H1 (cell line): ENCODE data around the gene PRKAR2B. TPM values are rescaled to one million over a fixed set of nuclear protein-coding genes. Genes with fewer than 3 reads are reported as not detected.

ENCODE experiments used
- BCL11A ChIP-seq, 2 experiments: IDR thresholded peaks; one replicate each; pipeline ENCODE4 v1.6.1; 2011; ENCODE audit warnings: low read depth in 2 of 2, low read length in 2 of 2, mild to moderate bottlenecking in 2 of 2
- FOSL1 ChIP-seq: IDR thresholded peaks from 2 replicates; pipeline ENCODE4 v1.6.1; 2011; ENCODE audit warnings: mild to moderate bottlenecking, low read depth, low read length, moderate library complexity; ENCODE audit not compliant: insufficient read depth
- NRF1 ChIP-seq: IDR thresholded peaks from 2 replicates; pipeline ENCODE4 v1.6.1; 2011; ENCODE audit warnings: mild to moderate bottlenecking, low read depth, low read length, improper control_type of control experiment
- POU5F1 ChIP-seq: IDR thresholded peaks from 2 replicates; pipeline ENCODE4 v1.6.1; 2011; ENCODE audit warnings: low read depth, mild to moderate bottlenecking, low read length, moderate library complexity
- SRF ChIP-seq: IDR thresholded peaks from 2 replicates; pipeline ENCODE4 v1.6.1; 2011; ENCODE audit warnings: mild to moderate bottlenecking, low read depth, low read length, moderate library complexity
- TCF12 ChIP-seq: IDR thresholded peaks from 2 replicates; pipeline ENCODE4 v1.6.1; 2011; ENCODE audit warnings: low read depth, mild to moderate bottlenecking, low read length
- polyA plus RNA-seq, 7 experiments: library from polyadenylated mRNA; depleted of rRNA in 3 of 7; stranded (reverse) in 5 of 7; unstranded in 2 of 7; fragments of >200 nt in 5 of 7; fragments of 200-250 nt in 2 of 7; gene quantifications; 1 replicate in 5 of 7; 2 replicates in 1 of 7; 4 replicates in 1 of 7; pipeline versions ENCODE4 v1.2.1 to v1.2.3, GENCODE V29; 2011 to 2013; ENCODE audit warnings: missing spikeins in 2 of 7, mixed read lengths in 2 of 7
- total RNA-seq: library from RNA; stranded (reverse); fragmentation: NEBNext Ultra II Directional; extraction: Animal tissue kit (Norgen Biotek cat#: 25700); gene quantifications from 2 replicates; pipeline ENCODE4 v1.2.1, GENCODE V29; 2021
- TF ChIP-seq, protein P1 (sequence below): IDR thresholded peaks from 2 replicates; pipeline ENCODE4 v1.6.1; 2012; ENCODE audit warnings: inconsistent platforms
- TF ChIP-seq, protein P2 (sequence below), 3 experiments: IDR thresholded peaks; 1 replicate in 2 of 3; 2 replicates in 1 of 3; pipeline versions ENCODE4 v1.5.1 to v1.6.1; 2011; ENCODE audit warnings: low read length in 3 of 3, mild to moderate bottlenecking in 3 of 3, inconsistent platforms in 2 of 3, low read depth in 1 of 3, moderate library complexity in 1 of 3; ENCODE audit not compliant: insufficient read depth in 1 of 3; ENCODE audit errors: control extremely low read depth in 1 of 3

The PRKAR2B gene
- total and polyA plus RNA-seq, 2 of the 8 experiments (the other 6 are each of a cell fraction or from before 2014, with no cell fraction given): 10.4 to 37.0 TPM

DNA sequence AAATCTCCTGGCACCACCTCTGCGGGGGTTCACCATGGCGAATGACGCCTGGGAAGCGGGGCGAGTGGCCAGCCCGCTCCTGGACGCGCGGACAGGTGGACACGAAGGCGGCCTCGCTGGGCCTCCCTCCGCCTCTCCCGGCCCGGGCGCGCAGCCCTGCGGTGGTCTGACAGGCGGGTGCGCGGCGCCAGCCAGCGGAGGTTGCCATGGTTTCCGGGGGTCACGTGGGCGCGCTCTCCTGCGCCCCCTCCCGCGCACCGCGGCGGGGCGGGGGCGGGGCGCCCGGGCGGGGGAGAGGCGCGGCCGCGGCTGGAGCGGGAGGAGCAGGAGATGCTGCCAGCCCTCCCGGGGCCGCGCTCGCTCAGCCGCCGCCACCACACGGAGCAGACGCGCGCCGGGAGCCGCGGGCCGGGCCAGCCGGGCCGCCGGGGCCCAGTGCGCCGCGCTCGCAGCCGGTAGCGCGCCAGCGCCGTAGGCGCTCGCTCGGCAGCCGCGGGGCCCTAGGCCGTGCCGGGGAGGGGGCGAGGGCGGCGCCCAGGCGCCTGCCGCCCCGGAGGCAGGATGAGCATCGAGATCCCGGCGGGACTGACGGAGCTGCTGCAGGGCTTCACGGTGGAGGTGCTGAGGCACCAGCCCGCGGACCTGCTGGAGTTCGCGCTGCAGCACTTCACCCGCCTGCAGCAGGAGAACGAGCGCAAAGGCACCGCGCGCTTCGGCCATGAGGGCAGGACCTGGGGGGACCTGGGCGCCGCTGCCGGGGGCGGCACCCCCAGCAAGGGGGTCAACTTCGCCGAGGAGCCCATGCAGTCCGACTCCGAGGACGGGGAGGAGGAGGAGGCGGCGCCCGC lies at the start of gene PRKAR2B (continued):
- TF ChIP-seq FOSL1 (no peak), SRF (no peak), BCL11A (IDR thresholded peaks at IDR 0.05; ENCODE audit: low read depth in 2 of 2, low read length in 2 of 2) (no peak), TCF12 (no peak), POU5F1 (no peak), NRF1 (no peak)
- TF ChIP-seq, protein P1, sequence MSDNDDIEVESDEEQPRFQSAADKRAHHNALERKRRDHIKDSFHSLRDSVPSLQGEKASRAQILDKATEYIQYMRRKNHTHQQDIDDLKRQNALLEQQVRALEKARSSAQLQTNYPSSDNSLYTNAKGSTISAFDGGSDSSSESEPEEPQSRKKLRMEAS: peak; percentile 66; the same call in 1 of the 2 replicates
- TF ChIP-seq, protein P2, sequence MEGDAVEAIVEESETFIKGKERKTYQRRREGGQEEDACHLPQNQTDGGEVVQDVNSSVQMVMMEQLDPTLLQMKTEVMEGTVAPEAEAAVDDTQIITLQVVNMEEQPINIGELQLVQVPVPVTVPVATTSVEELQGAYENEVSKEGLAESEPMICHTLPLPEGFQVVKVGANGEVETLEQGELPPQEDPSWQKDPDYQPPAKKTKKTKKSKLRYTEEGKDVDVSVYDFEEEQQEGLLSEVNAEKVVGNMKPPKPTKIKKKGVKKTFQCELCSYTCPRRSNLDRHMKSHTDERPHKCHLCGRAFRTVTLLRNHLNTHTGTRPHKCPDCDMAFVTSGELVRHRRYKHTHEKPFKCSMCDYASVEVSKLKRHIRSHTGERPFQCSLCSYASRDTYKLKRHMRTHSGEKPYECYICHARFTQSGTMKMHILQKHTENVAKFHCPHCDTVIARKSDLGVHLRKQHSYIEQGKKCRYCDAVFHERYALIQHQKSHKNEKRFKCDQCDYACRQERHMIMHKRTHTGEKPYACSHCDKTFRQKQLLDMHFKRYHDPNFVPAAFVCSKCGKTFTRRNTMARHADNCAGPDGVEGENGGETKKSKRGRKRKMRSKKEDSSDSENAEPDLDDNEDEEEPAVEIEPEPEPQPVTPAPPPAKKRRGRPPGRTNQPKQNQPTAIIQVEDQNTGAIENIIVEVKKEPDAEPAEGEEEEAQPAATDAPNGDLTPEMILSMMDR (IDR thresholded peaks at IDR 0.05; ENCODE audit: control extremely low read depth in 1 of 3, insufficient read depth in 1 of 3, low read depth in 1 of 3, low read length in 3 of 3): no peak
